Adrenal gland (tissue), 19 donors: Measurements from ENCODE around the gene CALHM5. TPM values are rescaled to one million over a fixed set of nuclear protein-coding genes. Genes with fewer than 3 reads are reported as not detected.

Experiments used
- DNase-seq, 7 donors: peaks; one replicate each; pipeline ENCODE4 v3.0.0-alpha.2; 2019 to 2020
- H3K27ac ChIP-seq, 5 donors: fragments of 200-600 bp; sonication (generic) in 4 of 5; 1 replicate in 3 of 5; 2 replicates in 2 of 5; pipeline versions ENCODE4 v1.5.1 to v1.8.0; 2016 to 2020; ENCODE audit warnings: mild to moderate bottlenecking in 1 of 5
- H3K27me3 ChIP-seq: fragments of 200-600 bp; 2 replicates; pipeline ENCODE4 v1.8.0; 2021
- H3K36me3 ChIP-seq, 2 donors: fragments of 200-600 bp; replicated peaks in 1 of 2; 1 replicate in 1 of 2; 2 replicates in 1 of 2; pipeline versions ENCODE4 v1.5.1 to v1.8.0; 2018 to 2022
- H3K4me1 ChIP-seq, 2 donors: fragments of 200-600 bp; replicated peaks in 1 of 2; 1 replicate in 1 of 2; 2 replicates in 1 of 2; pipeline versions ENCODE4 v1.5.1 to v1.8.0; 2018 to 2021
- H3K4me3 ChIP-seq, 4 donors: fragments of 200-600 bp; sonication (generic) in 3 of 4; one replicate each; pipeline ENCODE4 v1.5.1; 2016 to 2018
- H3K9me3 ChIP-seq, 3 donors: fragments of 200-600 bp; sonication (generic) in 1 of 3; replicated peaks in 1 of 3; 1 replicate in 2 of 3; 2 replicates in 1 of 3; pipeline versions ENCODE4 v1.5.1 to v1.8.0; 2016 to 2021
- POLR2A ChIP-seq, 2 donors: fragments of 450-650 bp; IDR thresholded peaks; one replicate each; pipeline ENCODE4 v1.6.1; 2017; ENCODE audit warnings: antibody characterized with exemption in 2 of 2, mild to moderate bottlenecking in 2 of 2, moderate library complexity in 1 of 2
- WGBS, 4 donors: extraction: QIAGEN DNeasy Blood & Tissue Kit in 2 of 4; methylation state at CpG; one replicate each; pipeline versions ENCODE4 v1.1.5 to v1.1.7; 2013 to 2017; 5-methylcytosine and 5-hydroxymethylcytosine counted together
- intact Hi-C, 2 donors: fragments of 100-400 bp; cut with DNase I; formaldehyde crosslinking; loops; one replicate each; pipeline versions ENCODE4 v1.14.1 to v1.15.0; 2022 to 2023
- long read RNA-seq, 10 donors: library from polyadenylated mRNA in 3 of 10; unstranded in 2 of 10; stranded (forward) in 1 of 10; transcript quantifications; one replicate each; pipeline ENCODE4 v2.0.0 and lab custom pipeline, GENCODE V29; 2021 to 2026
- polyA plus RNA-seq, 3 donors: library from polyadenylated mRNA; stranded (reverse); fragments of 200-250 nt in 2 of 3; fragments of 350-450 nt in 1 of 3; fragmentation: Illumina TruSeq in 1 of 3; extraction: RNeasy Lipid Tissue Mini Kit (QIAGEN cat#74804) in 1 of 3; gene quantifications; one replicate each; pipeline ENCODE4 v1.2.3, GENCODE V29; 2013 to 2014
- total RNA-seq, 9 donors: library from RNA; depleted of rRNA in 4 of 9; stranded (reverse); fragments of >200 nt in 4 of 9; fragments of 120-200 nt in 1 of 9; fragmentation: NEBNext Ultra II Directional in 1 of 9; extraction: Animal tissue kit (Norgen Biotek cat#: 25700) in 1 of 9; gene quantifications; one replicate each; pipeline versions ENCODE4 v1.1.0 to v1.2.4, GENCODE V29; 2013 to 2023
- TF ChIP-seq, protein P1 (sequence below), 6 experiments: fragments of 450-650 bp in 4 of 6; fragments of 200-600 bp in 2 of 6; sonication (generic) in 1 of 6; IDR thresholded peaks; 1 replicate in 5 of 6; 2 replicates in 1 of 6; pipeline versions ENCODE4 v1.5.1 to v1.8.0; 2016 to 2021; ENCODE audit warnings: antibody characterized with exemption in 6 of 6, mild to moderate bottlenecking in 2 of 6, moderate library complexity in 1 of 6
- donor health status: healthy with polysubstance abuse.
- donor health status: Bipolar disorder and iron deficiency.
- donor health status: DM: yes; HTN: yes; CAD: no.
- donor health status: DM: no; HTN: no; CAD: no.
- donor health status: DM: no; HTN: no; CAD: no.
- donor health status: DM: yes; HTN: yes; CAD: no.

CALHM5 gene, protein sequence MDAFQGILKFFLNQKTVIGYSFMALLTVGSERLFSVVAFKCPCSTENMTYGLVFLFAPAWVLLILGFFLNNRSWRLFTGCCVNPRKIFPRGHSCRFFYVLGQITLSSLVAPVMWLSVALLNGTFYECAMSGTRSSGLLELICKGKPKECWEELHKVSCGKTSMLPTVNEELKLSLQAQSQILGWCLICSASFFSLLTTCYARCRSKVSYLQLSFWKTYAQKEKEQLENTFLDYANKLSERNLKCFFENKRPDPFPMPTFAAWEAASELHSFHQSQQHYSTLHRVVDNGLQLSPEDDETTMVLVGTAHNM
- total RNA-seq (1 to 10 TPM in 5 of 9 donors, under 1 TPM in 4; 0.65 to 2.2 (median 1.3) TPM), polyA plus RNA-seq (1 to 10 TPM in 1 of 3 donors, under 1 TPM in 2; 0.32 to 1.0 (median 0.44) TPM)
- long read RNA-seq, donor 1, full-length matches to known transcripts, result 1 of 1 reads
- long read RNA-seq, donor 1, partial matches to known transcripts, result 0 of 1 reads
- long read RNA-seq, donor 1, other reads (novel, unspliced or antisense), result 0 of 1 reads
- long read RNA-seq, donor 2, result 0 reads
- long read RNA-seq, donor 3, full-length matches to known transcripts, result 3 of 3 reads
- long read RNA-seq, donor 3, partial matches to known transcripts, result 0 of 3 reads
- long read RNA-seq, donor 3, other reads (novel, unspliced or antisense), result 0 of 3 reads
- long read RNA-seq, donor 4, result 0 reads
- long read RNA-seq, donor 5, full-length matches to known transcripts, result 4 of 4 reads
- long read RNA-seq, donor 5, partial matches to known transcripts, result 0 of 4 reads
- long read RNA-seq, donor 5, other reads (novel, unspliced or antisense), result 0 of 4 reads
- long read RNA-seq, donor 6, result 0 reads
- long read RNA-seq, donor 7, full-length matches to known transcripts, result 1 of 1 reads
- long read RNA-seq, donor 7, partial matches to known transcripts, result 0 of 1 reads
- long read RNA-seq, donor 7, other reads (novel, unspliced or antisense), result 0 of 1 reads
- long read RNA-seq, donor 8, full-length matches to known transcripts, result 1 of 1 reads
- long read RNA-seq, donor 8, partial matches to known transcripts, result 0 of 1 reads
- long read RNA-seq, donor 8, other reads (novel, unspliced or antisense), result 0 of 1 reads
- long read RNA-seq, donor 9, result 0 reads
- long read RNA-seq, donor 10, result 0 reads

DNA sequence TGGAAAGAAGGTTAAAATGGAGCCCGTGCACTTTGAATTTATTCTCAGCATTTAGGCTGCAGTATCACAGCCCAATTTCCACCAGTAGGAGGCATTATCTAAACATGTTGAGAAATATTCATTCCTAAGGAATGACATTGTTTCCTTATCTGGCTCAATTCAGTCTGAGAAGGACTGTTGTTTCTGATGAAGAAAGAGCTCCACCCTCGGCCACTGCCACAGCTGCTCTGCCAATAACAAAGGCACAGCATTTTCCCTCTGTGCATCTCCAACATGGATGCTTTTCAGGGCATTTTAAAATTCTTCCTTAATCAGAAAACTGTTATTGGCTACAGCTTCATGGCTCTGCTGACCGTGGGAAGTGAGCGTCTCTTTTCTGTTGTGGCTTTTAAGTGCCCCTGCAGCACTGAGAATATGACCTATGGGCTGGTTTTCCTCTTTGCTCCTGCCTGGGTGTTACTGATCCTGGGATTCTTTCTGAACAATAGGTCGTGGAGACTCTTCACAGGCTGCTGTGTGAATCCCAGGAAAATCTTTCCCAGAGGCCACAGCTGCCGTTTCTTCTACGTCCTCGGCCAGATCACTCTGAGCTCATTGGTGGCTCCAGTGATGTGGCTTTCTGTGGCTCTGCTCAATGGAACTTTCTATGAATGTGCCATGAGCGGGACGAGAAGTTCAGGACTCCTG, at the start of gene CALHM5:
Gene CALHM5, plus strand, starts transcription at position 216 of the 687 bp plus-strand sequence. Its CDS starts 58 bp downstream, at position 274.
- TF ChIP-seq POLR2A (IDR thresholded peaks at IDR 0.05), result peak in 1 of 2 donors; percentile 24
- TF ChIP-seq, protein P1, sequence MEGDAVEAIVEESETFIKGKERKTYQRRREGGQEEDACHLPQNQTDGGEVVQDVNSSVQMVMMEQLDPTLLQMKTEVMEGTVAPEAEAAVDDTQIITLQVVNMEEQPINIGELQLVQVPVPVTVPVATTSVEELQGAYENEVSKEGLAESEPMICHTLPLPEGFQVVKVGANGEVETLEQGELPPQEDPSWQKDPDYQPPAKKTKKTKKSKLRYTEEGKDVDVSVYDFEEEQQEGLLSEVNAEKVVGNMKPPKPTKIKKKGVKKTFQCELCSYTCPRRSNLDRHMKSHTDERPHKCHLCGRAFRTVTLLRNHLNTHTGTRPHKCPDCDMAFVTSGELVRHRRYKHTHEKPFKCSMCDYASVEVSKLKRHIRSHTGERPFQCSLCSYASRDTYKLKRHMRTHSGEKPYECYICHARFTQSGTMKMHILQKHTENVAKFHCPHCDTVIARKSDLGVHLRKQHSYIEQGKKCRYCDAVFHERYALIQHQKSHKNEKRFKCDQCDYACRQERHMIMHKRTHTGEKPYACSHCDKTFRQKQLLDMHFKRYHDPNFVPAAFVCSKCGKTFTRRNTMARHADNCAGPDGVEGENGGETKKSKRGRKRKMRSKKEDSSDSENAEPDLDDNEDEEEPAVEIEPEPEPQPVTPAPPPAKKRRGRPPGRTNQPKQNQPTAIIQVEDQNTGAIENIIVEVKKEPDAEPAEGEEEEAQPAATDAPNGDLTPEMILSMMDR (IDR thresholded peaks at IDR 0.05), result peak; percentile 37 to 70 (median 60)
- 42 to 51% (median 46%) methylated on average over 9 to 10 of the region's 10 CpGs for WGBS, 4 donors
- intact Hi-C loops, result no loop called here
- Histone ChIP-seq H3K36me3 (no peaks in the 10 kb centered on the region), H3K27me3 (no peaks in the 10 kb centered on the region), H3K27ac (peak within 1 kb of the TSS in 4 of 5 donors; percentile 33 to 83 (median 55)), H3K4me3 (peak within 1 kb of the TSS in 1 of 4 donors; percentile 32), H3K9me3 (no peaks in the 10 kb centered on the region), H3K4me1 (no peaks in the 10 kb centered on the region)
- peak in 6 of 7 donors; percentile 30 to 68 (median 43) for DNase-seq

DNA sequence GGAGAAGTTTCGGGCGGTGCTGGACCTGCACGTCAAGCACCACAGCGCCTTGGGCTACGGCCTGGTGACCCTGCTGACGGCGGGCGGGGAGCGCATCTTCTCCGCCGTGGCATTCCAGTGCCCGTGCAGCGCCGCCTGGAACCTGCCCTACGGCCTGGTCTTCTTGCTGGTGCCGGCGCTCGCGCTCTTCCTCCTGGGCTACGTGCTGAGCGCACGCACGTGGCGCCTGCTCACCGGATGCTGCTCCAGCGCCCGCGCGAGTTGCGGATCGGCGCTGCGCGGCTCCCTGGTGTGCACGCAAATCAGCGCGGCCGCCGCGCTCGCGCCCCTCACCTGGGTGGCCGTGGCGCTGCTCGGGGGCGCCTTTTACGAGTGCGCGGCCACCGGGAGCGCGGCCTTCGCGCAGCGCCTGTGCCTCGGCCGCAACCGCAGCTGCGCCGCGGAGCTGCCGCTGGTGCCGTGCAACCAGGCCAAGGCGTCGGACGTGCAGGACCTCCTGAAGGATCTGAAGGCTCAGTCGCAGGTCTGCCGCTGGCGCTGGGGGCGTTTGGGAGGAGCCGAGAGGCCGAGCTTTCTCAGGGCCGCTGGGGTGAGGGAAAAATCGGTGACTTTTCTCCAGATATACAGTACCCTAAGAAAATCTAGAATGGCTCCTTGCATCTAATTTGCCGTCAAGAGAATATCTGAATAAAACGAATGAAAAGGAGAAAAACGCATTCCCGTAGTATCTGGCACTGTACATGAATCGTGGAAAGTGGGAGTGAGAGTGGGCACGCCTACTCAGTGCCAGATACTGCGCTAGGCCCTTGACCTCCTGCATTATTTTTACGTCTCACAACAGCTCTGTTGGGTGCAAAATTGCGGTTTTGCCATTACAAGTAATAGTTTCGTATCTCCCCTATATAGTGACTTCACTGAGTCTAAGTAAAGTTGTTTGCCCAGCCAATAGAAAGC, 49.2 kb upstream of the CALHM5 start:
- Histone ChIP-seq H3K27ac (peak overlapping the region in 4 of 5 donors; percentile 28 to 70 (median 47)), H3K36me3 (no peaks in the 10 kb centered on the region), H3K9me3 (no peaks in the 10 kb centered on the region), H3K4me1 (peaks cover 7 to 9% of the 10 kb centered on the region in 2 donors), H3K4me3 (peak overlapping the region in 3 of 4 donors; percentile 21 to 59 (median 46)), H3K27me3 (no peaks in the 10 kb centered on the region)
- TF ChIP-seq POLR2A (IDR thresholded peaks at IDR 0.05), result no peak
- TF ChIP-seq, protein P1 (IDR thresholded peaks at IDR 0.05), result no peak
- intact Hi-C loops, result no loop called here
- peak; percentile 28 to 60 (median 47) for DNase-seq
- 10 to 28% (median 16%) methylated on average over 30 to 84 of the region's 84 CpGs for WGBS, 4 donors

DNA sequence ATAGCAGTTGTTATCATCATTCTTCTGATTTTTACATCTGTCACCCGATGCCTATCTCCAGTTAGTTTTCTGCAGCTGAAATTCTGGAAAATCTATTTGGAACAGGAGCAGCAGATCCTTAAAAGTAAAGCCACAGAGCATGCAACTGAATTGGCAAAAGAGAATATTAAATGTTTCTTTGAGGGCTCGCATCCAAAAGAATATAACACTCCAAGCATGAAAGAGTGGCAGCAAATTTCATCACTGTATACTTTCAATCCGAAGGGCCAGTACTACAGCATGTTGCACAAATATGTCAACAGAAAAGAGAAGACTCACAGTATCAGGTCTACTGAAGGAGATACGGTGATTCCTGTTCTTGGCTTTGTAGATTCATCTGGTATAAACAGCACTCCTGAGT, 48.1 kb upstream of the CALHM5 start:
- no peaks in the 10 kb centered on the region for H3K36me3 ChIP-seq
- no peak overlapping the region for H3K4me3 ChIP-seq
- no peaks in the 10 kb centered on the region for H3K9me3 ChIP-seq
- intact Hi-C loops, result no loop called here
- H3K27ac ChIP-seq, result no peak overlapping the region
- WGBS, 4 donors, result 80 to 92% (median 89%) methylated on average over 4 of the region's 4 CpGs
- H3K4me1 ChIP-seq, result peaks cover 7 to 9% of the 10 kb centered on the region in 2 donors
- H3K27me3 ChIP-seq, result no peaks in the 10 kb centered on the region
- TF ChIP-seq POLR2A (IDR thresholded peaks at IDR 0.05), result no peak
- TF ChIP-seq, protein P1 (IDR thresholded peaks at IDR 0.05), result no peak
- no peak for DNase-seq
